ENCODE results near the gene MDM1.

MDM1 gene

GRCh38 chr12:68264857-68265256 lies 67.3 kb downstream of the MDM1 start:
- H3K9me3 ChIP-seq (ENCODE audit: low read length) = no peaks in the 10 kb centered on the region
- no peaks in the 10 kb centered on the region for H3K4me1 ChIP-seq (ENCODE audit: insufficient read depth, low read length)
- no peak overlapping the region for H3K27ac ChIP-seq (ENCODE audit: low read depth, low read length)
- no peak overlapping the region for H3K9ac ChIP-seq (ENCODE audit: low read length)
- no peak overlapping the region for H3K4me3 ChIP-seq (ENCODE audit: low read depth in 1 of 2, low read length in 2 of 2)
- H3K36me3 ChIP-seq (ENCODE audit: insufficient read depth, low read length) = no peaks in the 10 kb centered on the region
- H3K27me3 ChIP-seq (ENCODE audit: control insufficient read depth in 1 of 2, insufficient read depth in 2 of 2, low read length in 2 of 2) = no peaks in the 10 kb centered on the region

- Histone ChIP-seq H3K9me3 (ENCODE audit: low read length) (no peaks in the 10 kb centered on the region), H3K4me3 (ENCODE audit: low read depth in 1 of 2, low read length in 2 of 2) (no peak overlapping the region), H3K9ac (ENCODE audit: low read length) (no peak overlapping the region), H3K4me1 (ENCODE audit: insufficient read depth, low read length) (no peaks in the 10 kb centered on the region), H3K36me3 (ENCODE audit: insufficient read depth, low read length) (no peaks in the 10 kb centered on the region), H3K27me3 (ENCODE audit: control insufficient read depth in 1 of 2, insufficient read depth in 2 of 2, low read length in 2 of 2) (no peaks in the 10 kb centered on the region), H3K27ac (ENCODE audit: low read depth, low read length) (no peak overlapping the region)
Measured at GRCh38 chr12:68264158-68264855, 67.9 kb downstream of the MDM1 start.

DNA sequence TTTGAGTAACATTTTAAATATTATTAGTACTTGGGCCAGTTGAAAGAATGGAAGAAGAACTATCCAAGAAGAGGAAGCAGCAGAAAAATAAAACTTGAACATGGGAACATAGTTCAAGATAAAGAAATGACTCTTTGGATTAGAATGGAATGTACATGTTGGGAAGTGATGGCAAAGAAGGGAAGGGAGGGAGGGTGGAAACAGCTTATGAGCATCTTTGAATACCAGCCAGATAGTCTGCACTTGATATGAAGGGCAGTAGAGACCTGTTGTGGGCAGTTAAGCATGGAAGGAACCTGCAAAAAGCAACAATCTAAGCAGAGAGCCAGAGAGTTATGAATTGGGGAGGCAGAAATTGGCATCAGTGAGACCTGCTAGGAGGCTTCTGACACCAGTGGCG lies 68.8 kb downstream of the MDM1 start:
- no peaks in the 10 kb centered on the region for H3K27me3 ChIP-seq (ENCODE audit: control insufficient read depth in 1 of 2, insufficient read depth in 2 of 2, low read length in 2 of 2)
- no peaks in the 10 kb centered on the region for H3K9me3 ChIP-seq (ENCODE audit: low read length)
- H3K36me3 ChIP-seq (ENCODE audit: insufficient read depth, low read length) = no peaks in the 10 kb centered on the region
- H3K4me1 ChIP-seq (ENCODE audit: insufficient read depth, low read length) = no peaks in the 10 kb centered on the region
- H3K27ac ChIP-seq (ENCODE audit: low read depth, low read length) = no peak overlapping the region
- no peak overlapping the region for H3K9ac ChIP-seq (ENCODE audit: low read length)
- no peak overlapping the region for H3K4me3 ChIP-seq (ENCODE audit: low read depth in 1 of 2, low read length in 2 of 2)

DNA sequence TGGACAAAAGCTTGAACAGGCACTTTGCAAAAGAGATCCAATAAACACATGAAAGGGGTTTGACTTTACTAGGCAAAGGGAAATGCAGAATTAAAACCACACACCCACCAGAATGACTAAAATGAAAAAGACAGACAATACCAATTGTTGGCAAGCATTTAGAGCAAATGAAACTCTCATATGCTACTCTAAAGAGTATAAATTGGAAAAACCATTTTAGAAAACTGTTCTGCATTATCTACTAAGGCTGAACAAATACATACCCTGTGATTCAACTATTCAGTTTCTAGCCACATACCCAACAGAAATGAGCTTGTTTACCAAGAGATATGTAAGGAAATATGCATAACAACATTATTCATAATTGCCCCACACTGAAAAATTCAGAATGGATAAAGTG lies 70.3 kb downstream of the MDM1 start:
- H3K36me3 ChIP-seq (ENCODE audit: insufficient read depth, low read length) = no peaks in the 10 kb centered on the region
- H3K9me3 ChIP-seq (ENCODE audit: low read length) = no peaks in the 10 kb centered on the region
- H3K27ac ChIP-seq (ENCODE audit: low read depth, low read length) = no peak overlapping the region
- H3K4me1 ChIP-seq (ENCODE audit: insufficient read depth, low read length) = no peaks in the 10 kb centered on the region
- H3K27me3 ChIP-seq (ENCODE audit: control insufficient read depth in 1 of 2, insufficient read depth in 2 of 2, low read length in 2 of 2) = no peaks in the 10 kb centered on the region
- H3K9ac ChIP-seq (ENCODE audit: low read length) = no peak overlapping the region
- H3K4me3 ChIP-seq (ENCODE audit: low read depth in 1 of 2, low read length in 2 of 2) = no peak overlapping the region

- H3K4me3 ChIP-seq (ENCODE audit: low read depth in 1 of 2, low read length in 2 of 2) = no peak overlapping the region
- H3K9ac ChIP-seq (ENCODE audit: low read length) = no peak overlapping the region
- H3K27me3 ChIP-seq (ENCODE audit: control insufficient read depth in 1 of 2, insufficient read depth in 2 of 2, low read length in 2 of 2) = no peaks in the 10 kb centered on the region
- H3K36me3 ChIP-seq (ENCODE audit: insufficient read depth, low read length) = no peaks in the 10 kb centered on the region
- no peaks in the 10 kb centered on the region for H3K9me3 ChIP-seq (ENCODE audit: low read length)
- no peaks in the 10 kb centered on the region for H3K4me1 ChIP-seq (ENCODE audit: insufficient read depth, low read length)
- no peak overlapping the region for H3K27ac ChIP-seq (ENCODE audit: low read depth, low read length)
Measured at GRCh38 chr12:68260153-68260552, 72.0 kb downstream of the MDM1 start.

DNA sequence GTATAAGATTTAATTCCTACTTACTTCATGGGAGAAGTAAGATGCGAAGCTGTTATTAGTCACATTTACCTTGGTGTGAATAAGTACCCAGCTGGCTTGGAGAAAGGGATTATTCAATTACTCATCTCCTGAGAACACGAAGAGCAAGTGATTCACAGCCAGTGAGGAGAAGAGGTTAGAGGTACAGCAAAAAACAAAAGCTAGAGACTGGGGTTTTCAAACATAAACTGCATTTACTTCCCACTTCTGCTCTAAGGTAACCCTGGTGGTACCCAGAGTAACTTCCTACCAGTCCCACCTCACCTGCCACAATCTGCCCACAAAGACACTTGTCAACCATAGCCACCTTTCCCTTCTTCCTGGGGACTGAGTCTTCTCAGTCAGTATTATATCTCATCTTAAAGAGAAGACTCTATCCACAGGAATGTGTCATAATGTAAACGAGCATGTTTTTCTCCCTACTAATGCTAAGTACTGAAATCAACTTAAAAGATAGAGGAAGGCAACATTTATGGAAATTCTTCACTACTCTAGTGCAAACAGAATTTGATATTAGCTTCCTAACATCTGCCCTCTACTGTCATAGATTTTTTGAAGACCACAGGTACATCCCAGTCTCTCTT lies 72.7 kb downstream of the MDM1 start:
- Histone ChIP-seq H3K27me3 (ENCODE audit: control insufficient read depth in 1 of 2, insufficient read depth in 2 of 2, low read length in 2 of 2) (no peaks in the 10 kb centered on the region), H3K4me1 (ENCODE audit: insufficient read depth, low read length) (no peaks in the 10 kb centered on the region), H3K27ac (ENCODE audit: low read depth, low read length) (no peak overlapping the region), H3K9me3 (ENCODE audit: low read length) (no peaks in the 10 kb centered on the region), H3K9ac (ENCODE audit: low read length) (no peak overlapping the region), H3K36me3 (ENCODE audit: insufficient read depth, low read length) (no peaks in the 10 kb centered on the region), H3K4me3 (ENCODE audit: low read depth in 1 of 2, low read length in 2 of 2) (no peak overlapping the region)

DNA sequence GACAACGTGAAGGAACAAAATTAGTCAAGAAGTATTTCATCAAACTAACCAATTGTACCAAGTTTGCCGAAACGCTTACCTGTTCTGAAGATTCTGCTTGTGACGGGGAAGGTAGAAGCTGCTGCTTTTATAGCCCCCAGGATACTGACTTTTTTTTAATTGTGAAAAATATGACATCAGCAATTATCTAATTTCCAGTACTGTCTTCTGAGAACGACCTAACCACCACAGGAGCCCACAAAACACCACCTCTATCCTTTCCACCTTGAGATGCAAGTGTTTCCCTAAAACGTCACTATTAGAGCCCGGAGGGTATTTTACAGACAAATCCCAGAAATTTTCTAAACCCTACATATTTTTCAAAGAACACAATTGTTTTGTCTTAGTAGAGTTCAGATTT lies 78.7 kb downstream of the MDM1 start, which contains the start of gene IL22:
Gene IL22, minus strand, starts transcription at position 101 of the 400 bp plus-strand sequence. CDS start 156 bp downstream, outside the sequence.
- Histone ChIP-seq H3K9me3 (ENCODE audit: low read length) (no peaks in the 10 kb centered on the region), H3K4me1 (ENCODE audit: insufficient read depth, low read length) (no peaks in the 10 kb centered on the region), H3K27ac (ENCODE audit: low read depth, low read length) (no peak within 1 kb of the TSS), H3K9ac (ENCODE audit: low read length) (no peak within 1 kb of the TSS), H3K27me3 (ENCODE audit: control insufficient read depth in 1 of 2, insufficient read depth in 2 of 2, low read length in 2 of 2) (no peaks in the 10 kb centered on the region), H3K36me3 (ENCODE audit: insufficient read depth, low read length) (no peaks in the 10 kb centered on the region), H3K4me3 (ENCODE audit: low read depth in 1 of 2, low read length in 2 of 2) (no peak within 1 kb of the TSS)

DNA sequence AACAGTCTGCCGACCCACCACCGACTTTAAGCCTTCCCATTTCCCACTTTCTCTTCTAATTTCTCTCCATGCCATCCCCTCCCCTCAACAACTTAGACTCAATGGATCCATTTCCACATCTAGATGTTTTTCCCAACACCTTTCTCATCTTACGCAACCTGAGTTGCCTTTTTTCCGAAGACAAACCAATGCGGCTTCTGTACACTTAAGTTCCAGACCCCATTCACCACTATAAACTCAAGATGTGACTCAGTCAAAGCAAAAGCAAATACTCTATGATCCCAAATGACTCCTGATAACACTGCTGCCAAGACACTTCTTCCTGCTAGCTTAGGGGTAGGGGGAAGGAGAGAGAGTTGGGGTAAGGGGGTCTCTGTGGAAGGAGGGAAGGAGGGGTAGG lies 80.1 kb downstream of the MDM1 start:
- no peaks in the 10 kb centered on the region for H3K27me3 ChIP-seq (ENCODE audit: control insufficient read depth in 1 of 2, insufficient read depth in 2 of 2, low read length in 2 of 2)
- H3K27ac ChIP-seq (ENCODE audit: low read depth, low read length) = no peak overlapping the region
- no peak overlapping the region for H3K4me3 ChIP-seq (ENCODE audit: low read depth in 1 of 2, low read length in 2 of 2)
- H3K9ac ChIP-seq (ENCODE audit: low read length) = no peak overlapping the region
- no peaks in the 10 kb centered on the region for H3K36me3 ChIP-seq (ENCODE audit: insufficient read depth, low read length)
- H3K9me3 ChIP-seq (ENCODE audit: low read length) = no peaks in the 10 kb centered on the region
- H3K4me1 ChIP-seq (ENCODE audit: insufficient read depth, low read length) = no peaks in the 10 kb centered on the region

DNA sequence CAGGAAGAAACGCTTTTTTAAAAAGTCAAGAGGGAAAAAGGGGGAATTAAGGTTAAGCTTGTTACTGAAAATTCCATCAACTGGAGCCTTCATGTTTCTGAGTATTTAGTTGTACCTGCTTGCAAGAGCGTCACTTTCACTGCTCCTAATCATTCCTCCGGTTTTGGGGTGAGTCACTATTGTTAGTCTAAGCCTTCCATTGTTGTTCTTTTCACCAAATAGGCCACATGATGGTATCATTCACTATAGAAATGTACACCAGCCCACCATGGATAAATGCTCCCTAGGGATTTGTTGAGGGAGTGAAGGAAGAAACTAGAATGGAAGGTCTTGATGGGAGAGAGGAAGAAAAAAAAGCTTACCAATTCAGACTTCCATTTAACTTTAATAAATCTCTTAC lies 81.7 kb downstream of the MDM1 start:
- H3K4me3 ChIP-seq (ENCODE audit: low read depth in 1 of 2, low read length in 2 of 2) = no peak overlapping the region
- no peak overlapping the region for H3K27ac ChIP-seq (ENCODE audit: low read depth, low read length)
- no peak overlapping the region for H3K9ac ChIP-seq (ENCODE audit: low read length)
- no peaks in the 10 kb centered on the region for H3K9me3 ChIP-seq (ENCODE audit: low read length)
- no peaks in the 10 kb centered on the region for H3K36me3 ChIP-seq (ENCODE audit: insufficient read depth, low read length)
- no peaks in the 10 kb centered on the region for H3K27me3 ChIP-seq (ENCODE audit: control insufficient read depth in 1 of 2, insufficient read depth in 2 of 2, low read length in 2 of 2)
- peaks cover 10% of the 10 kb centered on the region for H3K4me1 ChIP-seq (ENCODE audit: insufficient read depth, low read length)

- H3K9me3 ChIP-seq (ENCODE audit: low read length) = no peaks in the 10 kb centered on the region
- peaks cover 10% of the 10 kb centered on the region for H3K4me1 ChIP-seq (ENCODE audit: insufficient read depth, low read length)
- no peak overlapping the region for H3K4me3 ChIP-seq (ENCODE audit: low read depth in 1 of 2, low read length in 2 of 2)
- no peak overlapping the region for H3K9ac ChIP-seq (ENCODE audit: low read length)
- H3K36me3 ChIP-seq (ENCODE audit: insufficient read depth, low read length) = no peaks in the 10 kb centered on the region
- H3K27ac ChIP-seq (ENCODE audit: low read depth, low read length) = no peak overlapping the region
- no peaks in the 10 kb centered on the region for H3K27me3 ChIP-seq (ENCODE audit: control insufficient read depth in 1 of 2, insufficient read depth in 2 of 2, low read length in 2 of 2)
Measured at GRCh38 chr12:68247785-68248184, 84.4 kb downstream of the MDM1 start.

DNA sequence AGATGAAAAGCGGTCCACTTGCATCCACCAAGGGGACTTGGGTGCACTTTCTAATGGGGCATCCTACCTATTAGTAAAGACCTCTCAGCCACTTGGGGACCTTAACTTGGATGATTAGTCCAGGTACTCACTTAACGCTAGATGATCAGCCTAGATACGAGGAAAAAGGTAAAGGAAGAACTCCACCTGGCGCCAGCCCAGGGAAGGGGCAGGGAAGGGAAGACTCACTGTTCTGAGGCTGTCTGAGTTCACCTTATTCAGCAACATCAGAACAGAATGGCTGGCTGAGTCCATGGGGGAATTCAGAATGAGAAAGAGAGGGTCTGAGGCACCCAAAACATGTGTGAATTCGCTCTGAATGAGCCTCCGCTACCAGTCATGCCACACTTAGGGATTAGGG lies 85.8 kb downstream of the MDM1 start:
- Histone ChIP-seq H3K4me1 (ENCODE audit: insufficient read depth, low read length) (peaks cover 14% of the 10 kb centered on the region), H3K9ac (ENCODE audit: low read length) (peak overlapping the region; percentile 60), H3K9me3 (ENCODE audit: low read length) (no peaks in the 10 kb centered on the region), H3K4me3 (ENCODE audit: low read depth in 1 of 2, low read length in 2 of 2) (peak overlapping the region in 1 of 2 donors; percentile 63), H3K36me3 (ENCODE audit: insufficient read depth, low read length) (no peaks in the 10 kb centered on the region), H3K27ac (ENCODE audit: low read depth, low read length) (peak overlapping the region; percentile 82), H3K27me3 (ENCODE audit: control insufficient read depth in 1 of 2, insufficient read depth in 2 of 2, low read length in 2 of 2) (no peaks in the 10 kb centered on the region)

All from muscle layer of colon (tissue), 2 donors.